Vagina (tissue), 2 donors: ENCODE results near the gene ACVR2B. TPM values are rescaled to one million over a fixed set of nuclear protein-coding genes. Genes with fewer than 3 reads are reported as not detected.
"Not testable (repeated sequence)": the region's sequence is repeated elsewhere in the genome, so short reads cannot be mapped to it uniquely, and the experiment has no call there.

ENCODE experiments used
- DNase-seq, 2 donors: peaks; one replicate each; pipeline ENCODE4 v3.0.0-alpha.2; 2017; ENCODE audit errors: extremely low spot score in 2 of 2
- H3K27ac ChIP-seq: fragments of 200-600 bp; sonication (generic); one replicate; pipeline ENCODE4 v1.5.1; 2019
- H3K27me3 ChIP-seq: fragments of 200-600 bp; sonication (generic); one replicate; pipeline ENCODE4 v1.5.1; 2019
- H3K36me3 ChIP-seq, 2 donors: fragments of 200-600 bp; sonication (generic); one replicate each; pipeline ENCODE4 v1.5.1; 2017 to 2019
- H3K4me1 ChIP-seq: fragments of 200-600 bp; sonication (generic); one replicate; pipeline ENCODE4 v1.5.1; 2019
- H3K4me3 ChIP-seq, 2 donors: fragments of 200-600 bp; sonication (generic); 1 replicate in 1 of 2; 2 replicates in 1 of 2; pipeline ENCODE4 v1.5.1; 2016 to 2019
- H3K9me3 ChIP-seq: fragments of 200-600 bp; sonication (generic); one replicate; pipeline ENCODE4 v1.5.1; 2019
- POLR2A ChIP-seq, 2 donors: fragments of 450-650 bp; IDR thresholded peaks; one replicate each; pipeline ENCODE4 v1.6.1; 2017; ENCODE audit warnings: antibody characterized with exemption in 2 of 2, mild to moderate bottlenecking in 2 of 2, moderate library complexity in 2 of 2
- POLR2AphosphoS5 ChIP-seq, 2 donors: sonication (generic); formaldehyde crosslinking; IDR thresholded peaks; one replicate each; pipeline ENCODE4 v1.9.0; 2017; ENCODE audit warnings: antibody characterized with exemption in 2 of 2, mild to moderate bottlenecking in 2 of 2, low read depth in 1 of 2; ENCODE audit not compliant: insufficient read depth in 1 of 2
- intact Hi-C: fragments of 100-400 bp; cut with DNase I; formaldehyde crosslinking; loops from one replicate; pipeline ENCODE4 v1.15.1; 2023
- total RNA-seq: library from RNA; depleted of rRNA; stranded (reverse); fragments of >200 nt; gene quantifications from one replicate; pipeline ENCODE4 v1.2.3, GENCODE V29; 2016
- TF ChIP-seq, protein P1 (sequence below), 3 experiments: fragments of 450-650 bp in 2 of 3; fragments of 200-600 bp in 1 of 3; sonication (generic) in 1 of 3; IDR thresholded peaks; one replicate each; pipeline ENCODE4 v1.5.1; 2017 to 2019; ENCODE audit warnings: antibody characterized with exemption in 3 of 3, mild to moderate bottlenecking in 2 of 3, moderate library complexity in 2 of 3

Gene ACVR2B
- 3.7 TPM for total RNA-seq

DNA sequence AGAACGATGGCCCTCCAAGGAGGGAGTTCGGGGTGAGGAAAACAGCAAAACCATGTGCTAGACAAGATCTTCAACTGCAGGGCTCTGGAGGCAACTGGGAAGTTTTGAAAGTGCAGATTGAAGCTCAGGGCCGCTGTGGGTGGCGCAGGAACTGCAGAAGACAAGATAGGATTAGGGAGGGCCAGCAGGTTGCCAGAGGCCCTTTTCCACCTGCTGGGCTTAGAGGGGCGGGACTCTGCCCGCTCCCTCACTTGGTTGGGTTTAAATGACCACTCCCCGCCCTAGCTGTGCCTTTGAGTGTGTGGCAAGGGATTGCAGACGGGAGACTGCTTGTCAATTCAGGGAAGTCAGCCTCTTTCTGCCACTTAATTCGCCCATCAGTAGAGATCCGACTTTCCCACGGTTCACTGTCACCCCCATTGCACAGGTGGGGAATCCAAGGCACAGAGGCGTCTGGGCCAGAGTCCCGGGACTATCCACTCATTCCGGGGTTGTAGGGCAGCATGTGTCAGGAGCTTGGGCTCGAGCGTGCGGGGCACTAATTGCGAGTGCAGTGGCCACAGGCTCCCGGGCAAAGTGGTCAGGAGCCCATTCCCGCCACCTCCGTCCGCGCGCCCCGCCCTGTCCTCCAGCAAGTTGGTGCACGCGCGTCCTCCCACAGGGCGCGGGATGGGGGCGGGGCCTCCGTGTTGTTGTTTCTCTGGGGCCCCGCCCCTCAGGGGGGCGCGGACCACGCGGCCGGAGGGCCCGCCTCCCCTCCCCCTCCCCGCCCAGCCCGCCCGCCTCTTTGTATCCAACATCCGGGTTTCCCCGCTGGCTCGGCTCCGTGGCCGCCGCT, at the start of gene ACVR2B:
Gene ACVR2B, plus strand, starts transcription at position 816 of the 838 bp plus-strand sequence. CDS start 433 bp downstream, outside the sequence.
- H3K4me1 ChIP-seq = peaks cover 39% of the 10 kb centered on the region
- no peaks in the 10 kb centered on the region for H3K36me3 ChIP-seq
- no peak for DNase-seq
- no peaks in the 10 kb centered on the region for H3K9me3 ChIP-seq
- H3K4me3 ChIP-seq = peak within 1 kb of the TSS; percentile 80 to 92
- no peaks in the 10 kb centered on the region for H3K27me3 ChIP-seq
- intact Hi-C loops = loop anchor here (10.0 kb wide), 1 partner anchor 318 kb away; the partner anchor contains the start of genes ACAA1 and MYD88
- peak within 1 kb of the TSS; percentile 86 for H3K27ac ChIP-seq
- TF ChIP-seq POLR2AphosphoS5 (IDR thresholded peaks at IDR 0.05; ENCODE audit: insufficient read depth in 1 of 2, low read depth in 1 of 2) = peak; percentile 26 to 59
- TF ChIP-seq, protein P1, sequence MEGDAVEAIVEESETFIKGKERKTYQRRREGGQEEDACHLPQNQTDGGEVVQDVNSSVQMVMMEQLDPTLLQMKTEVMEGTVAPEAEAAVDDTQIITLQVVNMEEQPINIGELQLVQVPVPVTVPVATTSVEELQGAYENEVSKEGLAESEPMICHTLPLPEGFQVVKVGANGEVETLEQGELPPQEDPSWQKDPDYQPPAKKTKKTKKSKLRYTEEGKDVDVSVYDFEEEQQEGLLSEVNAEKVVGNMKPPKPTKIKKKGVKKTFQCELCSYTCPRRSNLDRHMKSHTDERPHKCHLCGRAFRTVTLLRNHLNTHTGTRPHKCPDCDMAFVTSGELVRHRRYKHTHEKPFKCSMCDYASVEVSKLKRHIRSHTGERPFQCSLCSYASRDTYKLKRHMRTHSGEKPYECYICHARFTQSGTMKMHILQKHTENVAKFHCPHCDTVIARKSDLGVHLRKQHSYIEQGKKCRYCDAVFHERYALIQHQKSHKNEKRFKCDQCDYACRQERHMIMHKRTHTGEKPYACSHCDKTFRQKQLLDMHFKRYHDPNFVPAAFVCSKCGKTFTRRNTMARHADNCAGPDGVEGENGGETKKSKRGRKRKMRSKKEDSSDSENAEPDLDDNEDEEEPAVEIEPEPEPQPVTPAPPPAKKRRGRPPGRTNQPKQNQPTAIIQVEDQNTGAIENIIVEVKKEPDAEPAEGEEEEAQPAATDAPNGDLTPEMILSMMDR (IDR thresholded peaks at IDR 0.05) = no peak

DNA sequence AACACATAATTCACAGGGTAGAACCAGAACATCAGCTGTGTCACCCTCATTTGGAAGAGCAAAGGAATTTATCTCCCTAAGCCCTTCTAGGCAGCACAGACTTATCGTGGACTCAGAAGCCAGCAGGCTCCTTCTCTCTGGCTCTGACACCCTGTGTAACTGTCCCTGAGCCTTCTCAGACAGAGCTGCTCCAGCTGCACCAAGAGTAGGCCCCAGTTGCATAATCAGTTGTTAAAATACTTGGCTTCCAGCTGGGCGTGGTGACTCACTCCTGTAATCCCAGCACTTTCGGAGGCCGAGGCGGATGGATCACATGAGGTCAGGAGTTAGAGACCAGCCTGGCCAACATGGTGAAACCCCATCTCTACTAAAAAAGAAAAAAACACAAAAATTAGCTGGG, 49.4 kb upstream of the ACVR2B start:
- Histone ChIP-seq H3K4me1 (peaks cover 13% of the 10 kb centered on the region), H3K9me3 (no peaks in the 10 kb centered on the region), H3K36me3 (peaks cover 0 to 16% of the 10 kb centered on the region in 2 donors), H3K27me3 (no peaks in the 10 kb centered on the region), H3K4me3 (no peak overlapping the region), H3K27ac (peak overlapping the region; percentile 54)
- DNase-seq = no peak
- intact Hi-C loops = no loop called here
- TF ChIP-seq, protein P1 (IDR thresholded peaks at IDR 0.05) = no peak
- peak; percentile 54 to 68 for TF ChIP-seq POLR2AphosphoS5 (IDR thresholded peaks at IDR 0.05; ENCODE audit: insufficient read depth in 1 of 2, low read depth in 1 of 2)

DNA sequence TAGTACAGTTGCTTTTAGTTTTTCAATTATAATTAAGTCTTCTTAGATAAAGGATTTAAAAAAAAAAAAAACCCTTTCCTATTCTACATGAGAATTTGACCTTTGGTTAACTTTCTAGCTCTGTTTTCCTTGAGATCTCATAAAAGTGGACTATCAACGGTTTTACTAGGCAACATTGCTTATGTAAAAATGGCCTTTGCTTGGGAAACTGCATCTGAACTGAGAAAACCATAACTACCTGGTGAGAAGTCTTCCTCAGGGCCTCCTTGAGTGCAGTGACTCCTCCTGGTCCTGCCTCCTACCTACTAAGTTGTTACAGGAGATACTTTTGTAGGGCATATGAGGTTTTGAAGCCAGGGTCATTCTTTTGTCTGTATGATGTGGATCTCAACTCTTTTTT, 42.1 kb upstream of the ACVR2B start:
- Histone ChIP-seq H3K27me3 (no peaks in the 10 kb centered on the region), H3K27ac (no peak overlapping the region), H3K4me3 (no peak overlapping the region), H3K9me3 (no peaks in the 10 kb centered on the region), H3K36me3 (no peaks in the 10 kb centered on the region), H3K4me1 (no peaks in the 10 kb centered on the region)
- intact Hi-C loops = no loop called here
- no peak for TF ChIP-seq POLR2AphosphoS5 (IDR thresholded peaks at IDR 0.05; ENCODE audit: insufficient read depth in 1 of 2, low read depth in 1 of 2)
- TF ChIP-seq, protein P1 (IDR thresholded peaks at IDR 0.05) = no peak
- no peak for TF ChIP-seq POLR2A (IDR thresholded peaks at IDR 0.05)
- no peak for DNase-seq

DNA sequence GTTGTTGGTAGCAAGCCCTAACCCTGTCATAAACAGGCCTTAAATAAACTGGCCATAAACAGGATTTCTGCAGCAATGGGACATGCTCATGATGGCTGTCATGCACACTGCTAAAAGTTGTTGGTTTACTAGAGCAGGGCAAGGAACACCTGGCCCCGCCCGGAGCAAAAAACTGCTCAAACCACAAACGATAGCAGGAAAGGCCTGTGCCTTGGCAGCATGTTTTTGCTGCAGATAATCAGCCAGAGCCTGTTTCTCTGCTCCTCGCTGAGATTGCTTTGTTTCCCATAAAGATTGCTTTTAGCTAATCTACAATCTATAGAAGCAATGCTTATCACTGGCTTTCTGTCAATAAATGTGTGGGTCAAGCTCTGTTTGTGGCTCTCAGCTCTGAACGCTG, 32.9 kb upstream of the ACVR2B start:
- H3K4me1 ChIP-seq, H3K4me3 ChIP-seq, DNase-seq, H3K9me3 ChIP-seq, H3K27me3 ChIP-seq, intact Hi-C loops, H3K27ac ChIP-seq, H3K36me3 ChIP-seq: not testable (repeated sequence)

DNA sequence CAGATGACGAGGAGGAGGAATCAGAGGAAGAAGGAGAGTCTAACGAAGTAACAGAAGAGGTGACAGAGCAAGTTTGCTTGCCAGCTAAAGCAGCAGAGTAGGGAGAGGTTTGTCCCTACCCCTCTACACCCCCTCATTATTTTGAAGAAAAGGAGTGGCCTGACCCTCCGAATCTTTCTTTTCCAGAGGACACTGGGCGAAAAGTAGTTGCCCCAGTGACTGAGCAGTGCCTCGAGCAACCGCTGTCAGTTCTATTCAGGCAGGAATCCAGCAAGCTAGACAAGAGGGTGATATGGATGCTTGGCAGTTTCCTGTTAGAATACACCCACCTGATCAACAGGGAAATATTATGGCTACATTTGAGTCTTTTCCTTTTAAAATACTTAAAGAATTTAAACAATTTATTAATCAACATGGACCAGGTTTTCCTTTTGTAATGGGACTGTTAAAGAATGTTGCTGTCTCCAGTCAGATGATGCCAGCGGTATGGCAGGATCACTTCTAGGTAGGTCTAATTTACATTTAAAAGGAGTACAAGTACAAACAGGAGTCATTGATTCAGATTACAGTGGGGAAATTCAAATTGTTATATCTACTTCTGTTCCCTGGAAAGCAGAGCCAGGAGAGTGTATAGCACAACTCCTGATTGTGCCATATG, 31.9 kb upstream of the ACVR2B start:
- H3K36me3 ChIP-seq = no peaks in the 10 kb centered on the region
- H3K27me3 ChIP-seq = no peaks in the 10 kb centered on the region
- TF ChIP-seq POLR2AphosphoS5 (IDR thresholded peaks at IDR 0.05; ENCODE audit: insufficient read depth in 1 of 2, low read depth in 1 of 2) = no peak
- TF ChIP-seq, protein P1 (IDR thresholded peaks at IDR 0.05) = no peak
- no peak for TF ChIP-seq POLR2A (IDR thresholded peaks at IDR 0.05)

DNA sequence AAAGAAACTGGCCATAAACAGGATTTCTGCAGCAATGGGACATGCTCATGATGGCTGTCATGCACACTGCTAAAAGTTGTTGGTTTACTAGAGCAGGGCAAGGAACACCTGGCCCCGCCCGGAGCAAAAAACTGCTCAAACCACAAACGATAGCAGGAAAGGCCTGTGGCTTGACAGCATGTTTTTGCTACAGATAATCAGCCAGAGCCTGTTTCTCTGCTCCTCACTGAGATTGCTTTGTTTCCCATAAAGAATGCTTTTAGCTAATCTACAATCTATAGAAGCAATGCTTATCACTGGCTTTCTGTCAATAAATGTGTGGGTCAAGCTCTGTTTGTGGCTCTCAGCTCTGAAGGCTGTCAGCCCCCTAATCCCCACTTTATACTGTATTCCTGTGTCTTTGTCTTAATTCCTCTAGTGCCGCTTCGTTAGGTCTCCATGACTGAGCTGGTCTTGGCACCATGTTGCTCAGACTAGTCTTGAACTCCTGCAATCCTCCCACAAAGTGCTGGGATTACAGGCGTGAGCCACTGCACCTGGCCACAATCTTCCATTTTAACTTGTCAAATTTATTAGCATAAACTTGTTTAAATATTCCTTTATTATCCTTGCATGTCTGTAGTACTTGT, 26.8 kb upstream of the ACVR2B start:
- DNase-seq, intact Hi-C loops, H3K27ac ChIP-seq, H3K9me3 ChIP-seq, H3K27me3 ChIP-seq, H3K4me3 ChIP-seq, H3K4me1 ChIP-seq, H3K36me3 ChIP-seq: not testable (repeated sequence)

More for the DNA sequence above, 31.9 kb upstream of the ACVR2B start:
- no peaks in the 10 kb centered on the region for H3K4me1 ChIP-seq
- H3K27ac ChIP-seq = no peak overlapping the region
- intact Hi-C loops = no loop called here
- H3K9me3 ChIP-seq = no peaks in the 10 kb centered on the region
- DNase-seq = no peak
- H3K4me3 ChIP-seq = no peak overlapping the region

DNA sequence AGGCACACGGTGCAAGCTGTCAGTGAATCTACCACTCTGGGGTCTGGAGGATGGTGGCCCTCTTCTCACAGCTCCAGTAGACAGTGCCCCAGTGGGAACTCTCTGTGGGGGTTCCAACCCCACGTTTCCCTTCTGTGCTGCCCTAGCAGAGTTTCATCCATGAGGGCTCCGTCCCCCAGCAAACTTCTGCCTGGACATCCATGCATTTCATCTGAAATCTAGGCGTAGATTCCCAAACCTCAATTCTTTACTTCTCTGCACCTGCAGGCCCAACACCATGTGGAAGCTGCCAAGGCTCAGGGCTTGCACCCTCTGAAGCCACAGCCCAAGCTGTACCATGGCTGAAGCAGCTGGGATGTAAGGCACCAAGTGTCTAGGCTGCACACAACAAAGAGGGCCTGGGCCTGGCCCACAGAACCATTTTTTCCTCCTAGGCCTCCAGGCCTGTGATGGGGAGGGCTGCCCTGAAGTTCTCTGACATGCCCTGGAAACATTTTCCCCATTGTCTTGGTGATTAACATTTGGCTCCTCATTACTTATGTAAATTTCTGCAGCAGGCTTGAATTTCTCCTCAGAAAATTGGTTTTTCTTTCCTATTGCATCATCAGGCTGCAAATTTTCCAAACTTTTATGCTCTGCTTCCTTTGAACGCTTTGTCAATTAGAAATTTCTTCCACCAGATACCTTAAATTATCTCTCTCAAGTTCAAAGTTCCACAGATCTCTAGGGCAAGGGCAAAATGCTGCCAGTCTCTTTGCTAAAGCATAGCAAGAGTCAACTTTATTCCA, 20.6 kb upstream of the ACVR2B start:
- intact Hi-C loops, H3K9me3 ChIP-seq: not testable (repeated sequence)

More for the DNA sequence above, 20.6 kb upstream of the ACVR2B start:
- not testable (repeated sequence) for H3K4me3 ChIP-seq, H3K27me3 ChIP-seq, H3K27ac ChIP-seq, H3K4me1 ChIP-seq, H3K36me3 ChIP-seq, DNase-seq
